Measurements from ENCODE around the gene PCDHA11.
"Not testable (repeated sequence)": the region's sequence is repeated elsewhere in the genome, so short reads cannot be mapped to it uniquely, and the experiment has no call there.

Gene PCDHA11, protein sequence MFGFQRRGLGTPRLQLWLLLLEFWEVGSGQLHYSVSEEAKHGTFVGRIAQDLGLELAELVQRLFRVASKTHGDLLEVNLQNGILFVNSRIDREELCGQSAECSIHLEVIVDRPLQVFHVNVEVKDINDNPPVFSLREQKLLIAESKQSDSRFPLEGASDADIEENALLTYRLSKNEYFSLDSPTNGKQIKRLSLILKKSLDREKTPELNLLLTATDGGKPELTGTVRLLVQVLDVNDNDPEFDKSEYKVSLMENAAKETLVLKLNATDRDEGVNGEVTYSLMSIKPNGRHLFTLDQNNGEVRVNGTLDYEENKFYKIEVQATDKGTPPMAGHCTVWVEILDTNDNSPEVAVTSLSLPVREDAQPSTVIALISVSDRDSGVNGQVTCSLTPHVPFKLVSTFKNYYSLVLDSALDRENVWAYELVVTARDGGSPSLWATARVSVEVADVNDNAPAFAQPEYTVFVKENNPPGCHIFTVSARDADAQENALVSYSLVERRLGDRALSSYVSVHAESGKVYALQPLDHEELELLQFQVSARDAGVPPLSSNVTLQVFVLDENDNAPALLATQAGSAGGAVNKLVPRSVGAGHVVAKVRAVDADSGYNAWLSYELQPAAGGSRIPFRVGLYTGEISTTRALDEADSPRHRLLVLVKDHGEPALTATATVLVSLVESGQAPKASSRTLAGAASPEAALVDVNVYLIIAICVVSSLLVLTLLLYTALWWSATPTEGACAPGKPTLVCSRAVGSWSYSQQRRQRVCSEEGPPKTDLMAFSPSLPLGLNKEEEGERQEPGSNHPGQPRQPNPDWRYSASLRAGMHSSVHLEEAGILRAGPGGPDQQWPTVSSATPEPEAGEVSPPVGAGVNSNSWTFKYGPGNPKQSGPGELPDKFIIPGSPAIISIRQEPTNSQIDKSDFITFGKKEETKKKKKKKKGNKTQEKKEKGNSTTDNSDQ

DNA sequence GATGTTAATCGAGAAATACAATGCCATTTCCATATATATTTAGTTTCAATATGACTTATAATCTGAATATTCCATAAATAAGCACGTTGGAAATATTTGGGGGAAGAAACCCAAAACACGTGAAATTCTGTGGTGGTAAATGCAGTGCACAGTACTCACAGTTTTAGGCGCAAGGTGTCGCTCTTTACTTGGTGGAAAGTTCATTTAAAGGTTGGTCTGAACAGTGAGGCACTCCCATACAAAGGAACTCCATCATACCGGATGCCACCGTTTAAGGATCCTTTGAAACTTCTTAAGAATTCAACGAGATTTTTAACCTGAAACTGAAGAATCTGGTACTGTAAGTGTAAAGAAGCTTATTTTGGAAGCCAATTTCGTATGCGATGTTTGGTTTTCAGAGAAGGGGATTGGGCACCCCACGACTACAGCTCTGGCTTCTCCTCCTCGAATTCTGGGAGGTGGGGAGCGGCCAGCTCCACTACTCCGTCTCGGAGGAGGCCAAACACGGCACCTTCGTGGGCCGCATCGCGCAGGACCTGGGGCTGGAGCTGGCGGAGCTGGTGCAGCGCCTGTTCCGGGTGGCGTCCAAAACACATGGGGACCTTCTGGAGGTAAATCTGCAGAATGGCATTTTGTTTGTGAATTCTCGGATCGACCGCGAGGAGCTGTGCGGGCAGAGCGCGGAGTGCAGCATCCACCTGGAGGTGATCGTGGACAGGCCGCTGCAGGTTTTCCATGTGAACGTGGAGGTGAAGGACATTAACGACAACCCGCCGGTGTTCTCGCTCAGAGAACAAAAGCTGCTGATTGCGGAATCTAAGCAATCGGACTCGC, at the start of gene PCDHA11:
PCDHA11 (plus strand) TSS at position 237 of the 834 bp plus-strand sequence; CDS start at position 384, 147 bp downstream.
- TF ChIP-seq ZNF274 (IDR thresholded peaks at IDR 0.05; ENCODE audit: low read depth, low read length), result no peak
- no peak within 1 kb of the TSS for H3K4me3 ChIP-seq (ENCODE audit: low read length)

DNA sequence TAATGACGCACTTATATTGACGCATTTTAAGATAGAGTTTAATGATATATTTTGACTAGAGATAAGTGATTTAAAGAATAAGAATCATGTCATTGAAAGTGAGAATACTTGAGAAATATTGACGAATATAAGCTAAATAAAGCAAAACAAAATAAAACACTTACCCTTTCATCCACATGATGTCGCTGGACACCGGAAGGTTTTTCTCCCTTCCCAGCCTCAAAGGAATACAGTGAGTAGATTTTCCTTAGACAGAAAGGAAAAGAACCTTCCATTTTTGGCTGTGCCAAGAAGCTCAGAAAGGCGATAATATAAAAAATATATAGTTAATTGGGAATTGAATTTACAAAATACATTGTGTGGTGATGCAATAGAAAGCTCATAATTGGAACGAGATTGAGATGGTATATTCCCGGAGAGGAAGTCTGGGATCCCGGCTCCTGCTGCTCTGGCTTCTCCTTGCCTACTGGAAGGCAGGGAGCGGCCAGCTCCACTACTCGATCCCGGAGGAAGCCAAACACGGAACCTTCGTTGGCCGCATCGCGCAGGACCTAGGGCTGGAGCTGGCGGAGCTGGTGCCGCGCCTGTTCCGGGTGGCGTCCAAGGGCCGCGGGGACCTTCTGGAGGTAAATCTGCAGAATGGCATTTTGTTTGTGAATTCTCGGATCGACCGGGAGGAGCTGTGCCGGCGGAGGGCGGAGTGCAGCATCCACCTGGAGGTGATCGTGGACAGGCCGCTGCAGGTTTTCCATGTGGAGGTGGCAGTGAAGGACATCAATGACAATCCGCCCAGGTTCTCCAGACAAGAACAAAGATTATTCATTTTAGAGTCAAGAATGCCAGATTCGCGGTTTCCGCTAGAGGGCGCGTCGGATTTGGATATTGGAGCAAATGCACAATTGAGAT, 47.1 kb upstream of the PCDHA11 start, which contains the start of gene PCDHA5:
PCDHA5 (plus strand) TSS at position 239 of the 906 bp plus-strand sequence.
- no peak for TF ChIP-seq ZNF274 (IDR thresholded peaks at IDR 0.05; ENCODE audit: low read depth, low read length)
- no peak within 1 kb of the TSS for H3K4me3 ChIP-seq (ENCODE audit: low read length)

- no peak overlapping the region for H3K4me3 ChIP-seq (ENCODE audit: low read length)
These were observed 46.5 kb upstream of the PCDHA11 start for GRCh38 chr5:140822281-140822629.

GRCh38 chr5:140822969-140823368, 45.8 kb upstream of the PCDHA11 start:
- not testable (repeated sequence) for H3K4me3 ChIP-seq (ENCODE audit: low read length)

More at GRCh38 chr5:140822281-140822629, 46.5 kb upstream of the PCDHA11 start:
- TF ChIP-seq ZNF274 (IDR thresholded peaks at IDR 0.05; ENCODE audit: low read depth, low read length), result no peak

DNA sequence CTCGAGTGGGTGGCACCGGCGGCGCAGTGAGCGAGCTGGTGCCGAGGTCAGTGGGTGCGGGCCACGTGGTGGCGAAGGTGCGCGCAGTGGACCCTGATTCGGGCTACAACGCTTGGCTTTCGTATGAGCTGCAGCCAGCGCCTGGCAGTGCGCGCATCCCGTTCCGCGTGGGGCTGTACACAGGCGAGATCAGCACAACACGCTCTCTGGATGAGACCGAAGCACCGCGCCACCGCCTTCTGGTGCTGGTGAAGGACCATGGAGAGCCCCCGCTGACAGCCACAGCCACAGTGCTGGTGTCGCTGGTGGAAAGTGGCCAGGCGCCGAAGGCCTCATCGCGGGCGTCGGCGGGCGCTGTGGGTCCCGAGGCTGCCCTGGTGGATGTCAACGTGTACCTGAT, 45.3 kb upstream of the PCDHA11 start:
- no peak for TF ChIP-seq ZNF274 (IDR thresholded peaks at IDR 0.05; ENCODE audit: low read depth, low read length)
- H3K4me3 ChIP-seq (ENCODE audit: low read length), result no peak overlapping the region

- H3K4me3 ChIP-seq (ENCODE audit: low read length), result no peak within 1 kb of the TSS
- no peak for TF ChIP-seq ZNF274 (IDR thresholded peaks at IDR 0.05; ENCODE audit: low read depth, low read length)
These were observed 40.9 kb upstream of the PCDHA11 start, which contains the start of gene PCDHA6 for GRCh38 chr5:140827704-140828361. TSS of gene PCDHA6 (plus strand) at chr5:140827960. CDS start at chr5:140828092, 132 bp downstream.

GRCh38 chr5:140828362-140828737, 40.4 kb upstream of the PCDHA11 start:
- no peak for TF ChIP-seq ZNF274 (IDR thresholded peaks at IDR 0.05; ENCODE audit: low read depth, low read length)
- H3K4me3 ChIP-seq (ENCODE audit: low read length), result no peak overlapping the region

GRCh38 chr5:140829511-140830501, 39.0 kb upstream of the PCDHA11 start:
- not testable (repeated sequence) for H3K4me3 ChIP-seq (ENCODE audit: low read length)

DNA sequence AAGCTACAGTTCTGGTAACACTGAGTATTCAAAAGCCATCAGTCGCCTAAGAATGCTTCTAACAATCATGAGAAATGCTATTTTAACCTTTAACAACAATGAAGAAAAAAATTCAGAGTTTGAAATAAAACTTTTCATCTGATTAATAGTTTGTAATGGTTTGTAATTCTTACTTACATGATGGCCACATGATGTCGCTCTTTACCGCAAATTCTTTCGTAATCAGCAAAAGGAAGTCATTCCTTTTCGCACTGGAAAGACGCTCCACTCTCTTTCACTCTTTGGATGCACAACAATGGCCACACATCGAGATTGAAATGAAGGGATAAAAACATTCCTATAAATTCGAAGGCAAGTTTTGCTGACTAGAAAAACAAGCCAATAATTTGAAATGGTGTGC, 34.8 kb upstream of the PCDHA11 start, which contains the start of gene PCDHA7:
PCDHA7 (plus strand) TSS at position 277 of the 400 bp plus-strand sequence; CDS start at position 392, 115 bp downstream.
- TF ChIP-seq ZNF274 (IDR thresholded peaks at IDR 0.05; ENCODE audit: low read depth, low read length), result no peak
- no peak within 1 kb of the TSS for H3K4me3 ChIP-seq (ENCODE audit: low read length)

DNA sequence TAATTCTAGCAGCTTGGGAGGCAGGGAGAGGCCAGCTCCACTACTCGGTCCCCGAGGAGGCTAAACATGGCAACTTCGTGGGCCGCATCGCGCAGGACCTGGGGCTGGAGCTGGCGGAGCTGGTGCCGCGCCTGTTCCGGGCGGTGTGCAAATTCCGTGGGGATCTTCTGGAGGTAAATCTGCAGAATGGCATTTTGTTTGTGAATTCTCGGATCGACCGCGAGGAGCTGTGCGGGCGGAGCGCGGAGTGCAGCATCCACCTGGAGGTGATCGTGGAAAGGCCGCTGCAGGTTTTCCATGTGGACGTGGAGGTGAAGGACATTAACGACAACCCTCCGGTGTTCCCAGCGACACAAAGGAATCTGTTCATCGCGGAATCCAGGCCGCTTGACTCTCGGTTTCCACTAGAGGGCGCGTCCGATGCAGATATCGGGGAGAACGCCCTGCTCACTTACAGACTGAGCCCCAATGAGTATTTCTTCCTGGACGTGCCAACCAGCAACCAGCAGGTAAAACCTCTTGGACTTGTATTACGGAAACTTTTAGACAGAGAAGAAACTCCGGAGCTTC, 34.2 kb upstream of the PCDHA11 start:
- H3K4me3 ChIP-seq (ENCODE audit: low read length), result not testable (repeated sequence)
